Activated CD4-positive, alpha-beta T cell treated with anti-CD3 and anti-CD28 coated beads for 36 hours (primary cell): Measurements from ENCODE around the gene KRTAP5-3. TPM values are rescaled to one million over a fixed set of nuclear protein-coding genes. Genes with fewer than 3 reads are reported as not detected.
"Not testable (repeated sequence)": the region's sequence is repeated elsewhere in the genome, so short reads cannot be mapped to it uniquely, and the experiment has no call there.

Experiments
- ATAC-seq: fragments of 200-7000 bp; cut with Tn5 transposase; one replicate; pipeline ENCODE4 v1.10.0; 2021; ENCODE audit warnings: mild to moderate bottlenecking, moderate library complexity
- CTCF ChIA-PET: fragments of 350-600 bp; sonication (Branson Sonifier 250); formaldehyde crosslinking; loops from one replicate; lab custom pipeline; 2021; ENCODE audit warnings: antibody characterized with exemption; lab: Charles Lee
- POLR2A ChIA-PET: fragments of 350-600 bp; sonication (Branson Sonifier 250); formaldehyde crosslinking; loops from one replicate; lab custom pipeline; 2021; ENCODE audit warnings: antibody characterized with exemption, inconsistent platforms; lab: Charles Lee
- DNase-seq: peaks from one replicate; pipeline ENCODE4 v3.0.0-alpha.2; 2020
- H3K27ac Mint-ChIP-seq: one replicate; pipeline ENCODE4 v1.8.0; 2021; ENCODE audit warnings: mixed read lengths
- H3K27me3 Mint-ChIP-seq: one replicate; pipeline ENCODE4 v1.8.0; 2021; ENCODE audit warnings: mixed read lengths
- H3K36me3 Mint-ChIP-seq: one replicate; pipeline ENCODE4 v1.8.0; 2021; ENCODE audit warnings: low read depth, mixed read lengths
- H3K4me1 Mint-ChIP-seq: one replicate; pipeline ENCODE4 v1.8.0; 2021; ENCODE audit warnings: mixed read lengths
- H3K4me3 Mint-ChIP-seq: one replicate; pipeline ENCODE4 v1.8.0; 2021; ENCODE audit warnings: mild to moderate bottlenecking, moderate library complexity, mixed read lengths
- H3K9me3 Mint-ChIP-seq: one replicate; pipeline ENCODE4 v1.8.0; 2021; ENCODE audit warnings: low read depth, mixed read lengths
- intact Hi-C, 2 experiments: fragments of 100-400 bp; cut with DNase I in 1 of 2; cut with micrococcal nuclease in 1 of 2; formaldehyde crosslinking; loops; one replicate each; pipeline versions ENCODE4 v1.14.2 to v1.15.1; 2022 to 2024; cut with DNase I, micrococcal nuclease
- total RNA-seq, 2 experiments: library from RNA; stranded (reverse); gene quantifications; one replicate each; pipeline ENCODE4 v1.2.3, GENCODE V29; 2021

KRTAP5-3 gene
- total RNA-seq, 2 experiments from 2014 or later: not detected

GRCh38 chr11:1651411-1651980 is 43.2 kb upstream of the KRTAP5-3 start:
- POLR2A ChIA-PET: interaction anchor here (0.6 kb wide), 1 partner anchor 115 kb away, joined by 4 read pairs; no protein-coding TSS in a partner anchor
- no peaks in the 10 kb centered on the region for H3K4me1 Mint-ChIP-seq
- ATAC-seq: no peak
- no peaks in the 10 kb centered on the region for H3K36me3 Mint-ChIP-seq
- DNase-seq: no peak
- no peaks in the 10 kb centered on the region for H3K9me3 Mint-ChIP-seq
- intact Hi-C loops: loop anchor here in 1 of 2 experiments (5.0 kb wide), 1 partner anchor 41 kb away; no protein-coding TSS in a partner anchor
- peaks cover 3% of the 10 kb centered on the region for H3K27me3 Mint-ChIP-seq
- CTCF ChIA-PET: interaction anchor here (0.8 to 5.8 kb wide), 7 partner anchors 10 to 378 kb away, joined by 3 to 73 read pairs (median 3); no protein-coding TSS in a partner anchor
- H3K4me3 Mint-ChIP-seq: no peak overlapping the region
- no peak overlapping the region for H3K27ac Mint-ChIP-seq

GRCh38 chr11:1650918-1651262 is 42.6 kb upstream of the KRTAP5-3 start:
- DNase-seq: no peak
- no peaks in the 10 kb centered on the region for H3K4me1 Mint-ChIP-seq
- ChIA-PET POLR2A (no interaction called here), CTCF (interaction anchor here (0.8 to 5.8 kb wide), 5 partner anchors 10 to 182 kb away, joined by 3 to 73 read pairs (median 4); no protein-coding TSS in a partner anchor)
- no peak overlapping the region for H3K4me3 Mint-ChIP-seq
- H3K9me3 Mint-ChIP-seq: no peaks in the 10 kb centered on the region
- H3K36me3 Mint-ChIP-seq: no peaks in the 10 kb centered on the region
- intact Hi-C loops: loop anchor here in 1 of 2 experiments (5.0 kb wide), 1 partner anchor 41 kb away; no protein-coding TSS in a partner anchor
- H3K27me3 Mint-ChIP-seq: peaks cover 3% of the 10 kb centered on the region
- no peak for ATAC-seq
- no peak overlapping the region for H3K27ac Mint-ChIP-seq

- Mint-ChIP-seq H3K4me1 (no peaks in the 10 kb centered on the region), H3K27ac (no peak overlapping the region), H3K27me3 (peaks cover 3% of the 10 kb centered on the region), H3K4me3 (no peak overlapping the region), H3K36me3 (no peaks in the 10 kb centered on the region), H3K9me3 (no peaks in the 10 kb centered on the region)
- no peak for ATAC-seq
- intact Hi-C loops: loop anchor here in 1 of 2 experiments (5.0 kb wide), 1 partner anchor 42 kb away; no protein-coding TSS in a partner anchor
- no peak for DNase-seq
- CTCF ChIA-PET: interaction anchor here (0.8 to 5.8 kb wide), 6 partner anchors 9 to 183 kb away, joined by 3 to 73 read pairs (median 4); no protein-coding TSS in a partner anchor
- POLR2A ChIA-PET: no interaction called here
Measured at GRCh38 chr11:1650034-1650917, 42.0 kb upstream of the KRTAP5-3 start.

GRCh38 chr11:1648653-1649420 is 40.6 kb upstream of the KRTAP5-3 start:
- no peaks in the 10 kb centered on the region for H3K4me1 Mint-ChIP-seq
- ChIA-PET CTCF (interaction anchor here (1.1 to 1.4 kb wide), 2 partner anchors 9 to 54 kb away, joined by 3 read pairs; no protein-coding TSS in a partner anchor), POLR2A (no interaction called here)
- H3K27me3 Mint-ChIP-seq: peaks cover 3% of the 10 kb centered on the region
- H3K27ac Mint-ChIP-seq: no peak overlapping the region
- H3K4me3 Mint-ChIP-seq: no peak overlapping the region
- ATAC-seq (no peak), DNase-seq (no peak)
- no peaks in the 10 kb centered on the region for H3K9me3 Mint-ChIP-seq
- no peaks in the 10 kb centered on the region for H3K36me3 Mint-ChIP-seq
- intact Hi-C loops: no loop called here

- DNase-seq (no peak), ATAC-seq (no peak)
- intact Hi-C loops: no loop called here
- POLR2A ChIA-PET: no interaction called here
- no peaks in the 10 kb centered on the region for H3K9me3 Mint-ChIP-seq
- H3K27me3 Mint-ChIP-seq: peaks cover 3% of the 10 kb centered on the region
- H3K27ac Mint-ChIP-seq: no peak overlapping the region
- CTCF ChIA-PET: interaction anchor here (1.1 kb wide), 1 partner anchor 9 kb away, joined by 3 read pairs; no protein-coding TSS in a partner anchor
- no peak overlapping the region for H3K4me3 Mint-ChIP-seq
- no peaks in the 10 kb centered on the region for H3K4me1 Mint-ChIP-seq
- H3K36me3 Mint-ChIP-seq: no peaks in the 10 kb centered on the region
Measured at GRCh38 chr11:1647901-1648652, 39.8 kb upstream of the KRTAP5-3 start.

DNA sequence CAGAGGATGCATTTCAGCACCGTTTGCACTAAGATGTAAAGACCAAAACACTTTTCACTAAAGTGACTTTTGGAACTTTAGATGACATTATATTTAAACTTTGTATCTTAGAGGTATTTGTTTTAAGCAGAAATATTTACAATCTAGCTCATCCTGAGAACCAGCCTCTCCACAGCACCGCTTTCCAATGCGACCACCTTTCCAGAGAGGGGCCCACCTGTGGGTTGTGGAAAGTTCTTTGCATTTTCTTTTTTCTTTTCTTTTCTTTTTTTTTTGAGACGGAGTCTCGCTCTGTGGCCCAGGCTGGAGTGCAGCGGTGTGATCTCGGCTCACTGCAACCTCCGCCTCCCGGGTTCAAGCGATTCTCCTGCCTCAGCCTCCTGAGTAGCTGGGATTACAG is 38.3 kb upstream of the KRTAP5-3 start:
- H3K36me3 Mint-ChIP-seq, H3K4me3 Mint-ChIP-seq, H3K27me3 Mint-ChIP-seq, H3K9me3 Mint-ChIP-seq, H3K4me1 Mint-ChIP-seq, ATAC-seq, H3K27ac Mint-ChIP-seq, intact Hi-C loops, DNase-seq, POLR2A ChIA-PET: not testable (repeated sequence)
- CTCF ChIA-PET: interaction anchor here (0.6 to 0.9 kb wide), 5 partner anchors 29 to 790 kb away, joined by 3 to 4 read pairs (median 3); no protein-coding TSS in a partner anchor

DNA sequence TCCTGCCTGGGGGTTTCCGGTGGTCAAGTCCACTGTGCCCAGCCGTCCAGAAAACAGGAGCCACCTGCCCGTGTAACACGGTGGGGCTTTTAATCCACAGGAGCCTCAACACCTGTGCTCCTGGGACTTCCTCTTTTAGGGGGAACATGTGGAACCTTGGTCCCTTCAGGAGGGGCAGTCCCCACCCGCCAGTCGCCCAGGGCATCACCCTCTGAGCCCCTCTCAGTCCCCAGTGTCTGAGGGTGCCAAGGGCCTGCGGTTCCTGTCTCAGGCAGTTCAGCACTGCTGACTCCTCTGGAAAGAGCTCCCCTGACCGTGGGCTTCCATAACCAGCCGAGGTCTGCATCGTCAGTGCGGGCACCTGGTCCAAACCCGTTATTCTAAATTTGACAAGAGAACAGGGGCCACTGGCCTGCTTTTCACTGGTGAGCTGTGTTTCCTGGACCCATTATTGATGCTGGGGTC is 37.1 kb upstream of the KRTAP5-3 start:
- ChIA-PET POLR2A (no interaction called here), CTCF (no interaction called here)

DNA sequence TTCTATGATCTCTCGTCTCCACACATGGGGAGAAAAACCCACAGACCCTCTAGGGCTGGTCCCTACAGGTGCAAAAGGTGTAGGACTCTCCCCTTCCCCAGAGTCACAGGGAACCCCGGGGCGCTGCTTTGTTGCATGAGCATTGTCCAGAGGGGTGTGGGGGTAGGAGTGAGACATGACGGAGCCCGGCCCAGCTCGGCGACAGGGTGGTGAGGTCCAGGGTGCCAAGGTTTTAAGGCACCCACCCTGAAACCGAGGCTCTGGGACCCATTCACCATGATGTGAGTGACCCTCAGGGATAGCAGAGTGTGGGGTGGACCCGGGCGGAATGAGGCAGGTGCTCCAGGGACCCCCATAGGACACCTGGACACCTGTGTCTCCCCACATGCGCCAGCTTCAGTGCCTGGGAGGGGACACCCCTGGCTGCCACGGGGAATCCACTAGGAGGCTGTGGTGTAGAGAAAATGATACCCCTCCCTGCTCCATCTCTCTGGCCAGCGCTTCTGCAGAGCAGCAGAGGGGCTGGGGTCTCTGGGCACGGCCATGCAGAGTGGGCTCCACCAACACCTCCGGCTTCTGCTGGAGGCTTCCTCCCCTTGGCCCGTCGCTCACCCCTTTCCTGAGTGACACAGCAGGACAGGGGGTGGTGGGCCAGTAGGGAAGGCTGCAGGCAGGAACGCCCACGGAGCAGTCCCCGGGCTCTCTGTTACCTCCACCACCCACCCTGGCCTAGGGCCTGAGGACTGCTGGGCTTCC is 36.5 kb upstream of the KRTAP5-3 start:
- H3K27me3 Mint-ChIP-seq: peaks cover 6% of the 10 kb centered on the region
- DNase-seq (no peak), ATAC-seq (no peak)
- H3K27ac Mint-ChIP-seq: no peak overlapping the region
- ChIA-PET CTCF (interaction anchor here (1.1 kb wide), 1 partner anchor 8 kb away, joined by 4 read pairs; no protein-coding TSS in a partner anchor), POLR2A (no interaction called here)
- no peaks in the 10 kb centered on the region for H3K4me1 Mint-ChIP-seq
- intact Hi-C loops: no loop called here
- no peak overlapping the region for H3K4me3 Mint-ChIP-seq
- H3K9me3 Mint-ChIP-seq: no peaks in the 10 kb centered on the region
- no peaks in the 10 kb centered on the region for H3K36me3 Mint-ChIP-seq

More for the DNA sequence above, 37.1 kb upstream of the KRTAP5-3 start:
- H3K27ac Mint-ChIP-seq: no peak overlapping the region
- intact Hi-C loops: no loop called here
- no peaks in the 10 kb centered on the region for H3K4me1 Mint-ChIP-seq
- ATAC-seq (no peak), DNase-seq (no peak)
- no peaks in the 10 kb centered on the region for H3K36me3 Mint-ChIP-seq
- no peak overlapping the region for H3K4me3 Mint-ChIP-seq
- peaks cover 3% of the 10 kb centered on the region for H3K27me3 Mint-ChIP-seq
- H3K9me3 Mint-ChIP-seq: no peaks in the 10 kb centered on the region

DNA sequence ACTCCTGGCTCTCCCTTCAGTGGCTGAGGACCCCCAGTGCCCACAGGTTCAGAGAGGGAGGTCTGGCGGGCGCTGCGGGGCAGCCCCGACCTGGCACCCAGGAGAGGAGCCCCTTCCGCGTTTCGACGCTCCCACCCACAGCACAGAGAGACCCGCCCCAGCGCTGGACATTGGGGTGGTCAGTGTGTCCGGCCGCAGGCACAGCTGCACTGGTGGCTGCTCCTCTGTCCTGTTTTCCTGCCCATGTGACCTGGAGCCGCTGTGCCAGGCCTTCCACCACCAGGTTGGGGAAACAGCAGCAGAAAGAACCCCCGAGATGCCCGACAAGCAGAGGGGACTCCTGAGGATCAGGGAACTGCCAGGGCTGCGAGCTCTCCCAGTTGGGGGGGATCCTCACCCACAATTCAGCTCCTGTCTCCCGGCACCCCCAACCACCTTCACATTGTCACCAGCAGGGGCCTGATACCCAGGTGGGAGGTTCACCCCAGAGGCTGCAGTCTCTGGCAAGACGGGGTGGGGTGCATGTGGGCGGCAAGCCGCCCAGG is 35.0 kb upstream of the KRTAP5-3 start:
- Mint-ChIP-seq H3K4me1 (no peaks in the 10 kb centered on the region), H3K27ac (no peak overlapping the region), H3K4me3 (no peak overlapping the region), H3K27me3 (peaks cover 6% of the 10 kb centered on the region), H3K36me3 (no peaks in the 10 kb centered on the region), H3K9me3 (no peaks in the 10 kb centered on the region)
- CTCF ChIA-PET: interaction anchor here (0.8 to 1.0 kb wide), 2 partner anchors 10 kb away, joined by 3 to 4 read pairs; no protein-coding TSS in a partner anchor
- POLR2A ChIA-PET: no interaction called here
- intact Hi-C loops: no loop called here
- ATAC-seq (no peak), DNase-seq (no peak)
